ENCODE measurements around the gene ENTPD6.
"Not testable (repeated sequence)": the region's sequence is repeated elsewhere in the genome, so short reads cannot be mapped to it uniquely, and the experiment has no call there.

Gene ENTPD6

GRCh38 chr20:25184391-25184790 lies 11.1 kb upstream of the ENTPD6 start:
- in situ Hi-C loops (cut with MboI; ENCODE audit: low sequenced_read_pairs): not testable (repeated sequence)

GRCh38 chr20:25187220-25187619 lies 8.3 kb upstream of the ENTPD6 start:
- in situ Hi-C loops (cut with MboI; ENCODE audit: low sequenced_read_pairs): no loop called here

GRCh38 chr20:25187635-25188034 lies 7.9 kb upstream of the ENTPD6 start:
- in situ Hi-C loops (cut with MboI; ENCODE audit: low sequenced_read_pairs): no loop called here

- in situ Hi-C loops (cut with MboI; ENCODE audit: low sequenced_read_pairs): no loop called here
Measured at GRCh38 chr20:25188218-25188617, 7.3 kb upstream of the ENTPD6 start.

GRCh38 chr20:25191051-25191450 lies 4.5 kb upstream of the ENTPD6 start:
- in situ Hi-C loops (cut with MboI; ENCODE audit: low sequenced_read_pairs): no loop called here

- in situ Hi-C loops (cut with MboI; ENCODE audit: low sequenced_read_pairs): no loop called here
Measured at GRCh38 chr20:25191689-25192088, 3.8 kb upstream of the ENTPD6 start.

- in situ Hi-C loops (cut with MboI; ENCODE audit: low sequenced_read_pairs): no loop called here
Measured at GRCh38 chr20:25193843-25194242, 1.7 kb upstream of the ENTPD6 start.

- in situ Hi-C loops (cut with MboI; ENCODE audit: low sequenced_read_pairs): no loop called here
Measured at GRCh38 chr20:25194333-25194972, 1.1 kb upstream of the ENTPD6 start.

GRCh38 chr20:25195962-25196785 lies 662 bp downstream of the ENTPD6 start:
- in situ Hi-C loops (cut with MboI; ENCODE audit: low sequenced_read_pairs): no loop called here

- in situ Hi-C loops (cut with MboI; ENCODE audit: low sequenced_read_pairs): no loop called here
Measured at GRCh38 chr20:25196786-25197120, 1.2 kb downstream of the ENTPD6 start.

GRCh38 chr20:25197183-25197869 lies 1.8 kb downstream of the ENTPD6 start:
- in situ Hi-C loops (cut with MboI; ENCODE audit: low sequenced_read_pairs): no loop called here

GRCh38 chr20:25197870-25198190 lies 2.3 kb downstream of the ENTPD6 start:
- in situ Hi-C loops (cut with MboI; ENCODE audit: low sequenced_read_pairs): no loop called here

GRCh38 chr20:25198663-25199383 lies 3.3 kb downstream of the ENTPD6 start:
- in situ Hi-C loops (cut with MboI; ENCODE audit: low sequenced_read_pairs): no loop called here

- in situ Hi-C loops (cut with MboI; ENCODE audit: low sequenced_read_pairs): no loop called here
Measured at GRCh38 chr20:25199473-25200260, 4.2 kb downstream of the ENTPD6 start.

GRCh38 chr20:25203089-25203488 lies 7.6 kb downstream of the ENTPD6 start:
- in situ Hi-C loops (cut with MboI; ENCODE audit: low sequenced_read_pairs): no loop called here

GRCh38 chr20:25203871-25204320 lies 8.4 kb downstream of the ENTPD6 start:
- in situ Hi-C loops (cut with MboI; ENCODE audit: low sequenced_read_pairs): no loop called here

- in situ Hi-C loops (cut with MboI; ENCODE audit: low sequenced_read_pairs): no loop called here
Measured at GRCh38 chr20:25204550-25205276, 9.2 kb downstream of the ENTPD6 start.

GRCh38 chr20:25205277-25206062 lies 10.0 kb downstream of the ENTPD6 start:
- in situ Hi-C loops (cut with MboI; ENCODE audit: low sequenced_read_pairs): no loop called here

- in situ Hi-C loops (cut with MboI; ENCODE audit: low sequenced_read_pairs): no loop called here
Measured at GRCh38 chr20:25206063-25206403, 10.5 kb downstream of the ENTPD6 start.

Data from HL-60/S4 (cell line).